OCI-LY3 (cell line): ENCODE results near the gene ARHGAP29.

Experiments used
- CTCF ChIP-seq: fragments of 200-600, 300-600 bp; sonication (generic); IDR thresholded peaks from 2 replicates; pipeline ENCODE4 v1.5.1; 2014; ENCODE audit warnings: antibody characterized with exemption, low read length, low read depth
- EZH2phosphoT487 ChIP-seq: fragments of 200-600 bp; shearing (Covaris generic); IDR thresholded peaks from 2 replicates; pipeline ENCODE4 v1.6.1; 2018; ENCODE audit warnings: antibody characterized with exemption, mixed run types, low read depth

- TF ChIP-seq EZH2phosphoT487 = no peak
- no peak for TF ChIP-seq CTCF
These were observed 35.7 kb upstream of the ARHGAP29 start for GRCh38 chr1:94273111-94273510.
